Measurements from ENCODE around the gene ANKRD33. TPM values are rescaled to one million over a fixed set of nuclear protein-coding genes. Genes with fewer than 3 reads are reported as not detected.

Gene ANKRD33
- total RNA-seq, 1 experiment from 2014 or later: 0.81 TPM

DNA sequence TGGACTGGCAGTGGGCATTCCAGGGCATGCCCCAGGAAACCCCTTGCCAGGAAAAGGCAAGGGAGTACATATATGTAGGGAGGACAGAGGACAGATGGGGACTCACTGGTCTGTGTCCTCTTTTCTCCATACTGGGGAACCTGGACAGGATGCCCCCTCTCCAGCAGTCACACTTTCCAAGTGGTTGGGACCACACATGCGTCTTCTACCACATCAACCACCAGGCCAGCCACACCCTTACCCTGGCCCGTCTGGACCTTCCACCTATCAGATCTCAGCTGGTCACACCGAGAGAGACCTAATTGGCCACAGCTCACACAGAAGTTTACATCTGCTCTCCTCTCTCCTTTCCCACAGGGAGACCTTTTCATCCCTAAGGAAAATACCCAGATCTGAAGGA lies 8.3 kb downstream of the ANKRD33 start:
- no peak overlapping the region for H2BK15ac ChIP-seq (ENCODE audit: low read depth, low read length)
- no peak overlapping the region for H2BK20ac ChIP-seq (ENCODE audit: low read depth, low read length, poor library complexity, severe bottlenecking)
- no peak overlapping the region for H2AFZ ChIP-seq (ENCODE audit: low read length)
- H4K20me1 ChIP-seq (ENCODE audit: control insufficient read depth, insufficient read depth, insufficient read length): no peaks in the 10 kb centered on the region
- Mint-ChIP-seq H3K36me3 (ENCODE audit: insufficient read depth in 1 of 3, low read depth in 3 of 3) (no peaks in the 10 kb centered on the region; a peak in 1 of 7 replicates), H3K4me3 (no peak overlapping the region), H3K27me3 (ENCODE audit: low read depth) (peaks cover 14% of the 10 kb centered on the region), H3K4me1 (peaks cover 10 to 14% of the 10 kb centered on the region in 2 experiments), H3K9me3 (no peaks in the 10 kb centered on the region), H3K27ac (no peak overlapping the region)
- no peak for DNase-seq
- H2BK5ac ChIP-seq (ENCODE audit: insufficient read length, low read length): no peak overlapping the region
- no peaks in the 10 kb centered on the region for H3K4me1 ChIP-seq (ENCODE audit: insufficient read depth, low read length)
- H3K4ac ChIP-seq (ENCODE audit: low read depth, low read length): no peak overlapping the region
- no peak overlapping the region for H3K14ac ChIP-seq (ENCODE audit: insufficient read depth, low read length)
- no peaks in the 10 kb centered on the region for H3K23me2 ChIP-seq (ENCODE audit: insufficient read length, low read depth, low read length, poor library complexity, severe bottlenecking)
- H3K79me2 ChIP-seq (ENCODE audit: insufficient read depth, low read length): no peaks in the 10 kb centered on the region
- no peak overlapping the region for H2AK5ac ChIP-seq (ENCODE audit: insufficient read length, low read length)
- H3K23ac ChIP-seq (ENCODE audit: insufficient read length, low read depth, low read length): no peak overlapping the region
- TF ChIP-seq, protein P1, sequence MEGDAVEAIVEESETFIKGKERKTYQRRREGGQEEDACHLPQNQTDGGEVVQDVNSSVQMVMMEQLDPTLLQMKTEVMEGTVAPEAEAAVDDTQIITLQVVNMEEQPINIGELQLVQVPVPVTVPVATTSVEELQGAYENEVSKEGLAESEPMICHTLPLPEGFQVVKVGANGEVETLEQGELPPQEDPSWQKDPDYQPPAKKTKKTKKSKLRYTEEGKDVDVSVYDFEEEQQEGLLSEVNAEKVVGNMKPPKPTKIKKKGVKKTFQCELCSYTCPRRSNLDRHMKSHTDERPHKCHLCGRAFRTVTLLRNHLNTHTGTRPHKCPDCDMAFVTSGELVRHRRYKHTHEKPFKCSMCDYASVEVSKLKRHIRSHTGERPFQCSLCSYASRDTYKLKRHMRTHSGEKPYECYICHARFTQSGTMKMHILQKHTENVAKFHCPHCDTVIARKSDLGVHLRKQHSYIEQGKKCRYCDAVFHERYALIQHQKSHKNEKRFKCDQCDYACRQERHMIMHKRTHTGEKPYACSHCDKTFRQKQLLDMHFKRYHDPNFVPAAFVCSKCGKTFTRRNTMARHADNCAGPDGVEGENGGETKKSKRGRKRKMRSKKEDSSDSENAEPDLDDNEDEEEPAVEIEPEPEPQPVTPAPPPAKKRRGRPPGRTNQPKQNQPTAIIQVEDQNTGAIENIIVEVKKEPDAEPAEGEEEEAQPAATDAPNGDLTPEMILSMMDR (conservative IDR thresholded peaks at IDR 0.05): no peak
- H3K56ac ChIP-seq (ENCODE audit: insufficient read length, low read depth, low read length): no peak overlapping the region
- H4K5ac ChIP-seq (ENCODE audit: insufficient read length, low read depth, low read length): no peak overlapping the region
- no peaks in the 10 kb centered on the region for H3K9me3 ChIP-seq (ENCODE audit: control insufficient read depth, low read depth, low read length)
- H2BK120ac ChIP-seq (ENCODE audit: low read depth, low read length, poor library complexity, severe bottlenecking): no peak overlapping the region
- no peak overlapping the region for H4K91ac ChIP-seq (ENCODE audit: insufficient read length, low read depth, low read length)
- no peaks in the 10 kb centered on the region for H3K79me1 ChIP-seq (ENCODE audit: insufficient read depth, low read depth, low read length, poor library complexity, severe bottlenecking)
- no peak overlapping the region for H3K18ac ChIP-seq (ENCODE audit: insufficient read length, low read depth, low read length)
- H4K8ac ChIP-seq (replicated peaks; ENCODE audit: insufficient read length, low read depth, low read length): no peak overlapping the region
- H2BK12ac ChIP-seq (ENCODE audit: insufficient read length, low read depth, low read length): no peak overlapping the region
- no CpG with 5 or more reads among the region's 3 CpGs for WGBS (ENCODE audit: extremely low coverage, insufficient read length, low lambda C conversion rate)
- H3K4me2 ChIP-seq (ENCODE audit: insufficient read depth, insufficient read length, low read length): no peak overlapping the region
- no peak overlapping the region for H3K27ac ChIP-seq (ENCODE audit: insufficient read length, low read depth, low read length)
- H3T11ph ChIP-seq (ENCODE audit: low read length): no peak overlapping the region
- peaks cover 2% of the 10 kb centered on the region; the same call in 1 of the 2 replicates for H3K27me3 ChIP-seq (ENCODE audit: insufficient read depth, low read length)
- H3K9ac ChIP-seq (ENCODE audit: extremely low read depth, insufficient read length, low read length): no peak overlapping the region

Measured in H9 (cell line).